ENCODE results near the gene PEX11B. TPM values are rescaled to one million over a fixed set of nuclear protein-coding genes. Genes with fewer than 3 reads are reported as not detected.

PEX11B gene
- polyA plus RNA-seq, 4 donors = 30.6 to 41.2 (median 33.5) TPM

DNA sequence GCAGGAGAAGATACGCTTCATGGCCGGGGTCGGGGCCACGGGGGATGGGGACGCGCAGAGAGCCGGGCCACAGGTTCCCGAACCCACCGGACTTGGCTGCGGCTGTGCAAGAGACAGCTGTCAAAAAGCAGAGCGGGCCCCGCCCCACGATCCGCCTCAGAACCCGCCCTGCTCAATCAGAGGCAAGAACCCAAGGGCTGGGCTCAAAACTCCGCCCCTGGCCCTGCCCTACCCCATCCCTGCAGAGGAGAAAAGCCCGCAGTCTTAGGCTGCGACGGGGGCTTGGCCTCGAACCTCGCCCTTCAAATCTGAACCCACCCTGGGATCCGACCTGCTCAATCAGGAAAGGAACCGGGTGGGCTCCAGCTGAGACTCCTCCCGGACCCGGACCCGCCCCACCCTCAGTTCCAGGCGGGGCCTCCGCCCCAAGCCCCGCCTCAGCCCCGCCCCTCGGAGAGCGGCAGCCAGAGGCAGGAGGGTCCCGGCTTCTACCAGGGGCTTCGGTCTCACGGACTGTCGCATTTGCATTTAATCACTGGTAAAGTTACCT lies 32.7 kb downstream of the PEX11B start, which contains the start of gene ANKRD35:
TSS of gene ANKRD35 (minus strand) at position 129 of the 550 bp plus-strand sequence. CDS start at position 21, 108 bp downstream.
- Histone ChIP-seq H3K27me3 (ENCODE audit: control insufficient read depth in 3 of 3, insufficient read depth in 3 of 3, low read length in 3 of 3) (peaks cover 0 to 22% (median 0%) of the 10 kb centered on the region in 3 donors), H3K4me1 (ENCODE audit: control insufficient read depth in 3 of 3, insufficient read depth in 2 of 3, low read depth in 1 of 3, low read length in 2 of 3) (peaks cover 0 to 3% (median 2%) of the 10 kb centered on the region in 3 donors), H3K4me3 (ENCODE audit: low read depth in 1 of 3, low read length in 3 of 3) (peak within 1 kb of the TSS; percentile 51 to 60 (median 52)), H3K36me3 (ENCODE audit: control insufficient read depth in 3 of 3, insufficient read depth in 2 of 3, low read depth in 1 of 3, low read length in 3 of 3) (no peaks in the 10 kb centered on the region), H3K9me3 (ENCODE audit: control insufficient read depth in 2 of 2, insufficient read depth in 1 of 2, low read depth in 1 of 2, low read length in 1 of 2) (no peaks in the 10 kb centered on the region), H3K27ac (ENCODE audit: low read depth in 1 of 3, low read length in 2 of 3) (no peak within 1 kb of the TSS)
- FAIRE-seq (no peak), DNase-seq (peak; percentile 84 to 88)
- 1 to 2% (median 1%) methylated on average over 34 to 36 of the region's 36 CpGs for WGBS, 3 donors

DNA sequence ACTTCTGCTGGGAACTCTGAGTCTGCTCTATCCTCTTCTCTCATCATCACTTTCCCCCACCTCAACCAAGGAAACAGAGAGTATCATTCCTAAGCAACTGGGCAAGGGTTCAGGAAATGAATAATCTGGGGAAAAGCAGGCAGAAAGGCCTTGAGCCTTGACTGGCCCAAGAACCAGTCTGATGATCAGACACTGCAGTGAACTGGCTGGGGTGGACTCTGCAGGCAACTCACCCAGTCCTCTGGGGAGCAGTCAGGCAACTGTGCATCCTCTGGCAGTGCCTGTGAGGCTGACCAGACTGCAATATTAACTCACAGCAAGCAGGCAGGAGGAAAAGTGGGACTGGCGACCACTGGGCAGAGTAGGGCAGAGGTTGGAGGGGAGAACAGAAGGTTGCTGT lies 33.8 kb downstream of the PEX11B start:
- H3K4me3 ChIP-seq (ENCODE audit: low read depth in 1 of 3, low read length in 3 of 3) = no peak overlapping the region
- H3K4me1 ChIP-seq (ENCODE audit: control insufficient read depth in 3 of 3, insufficient read depth in 2 of 3, low read depth in 1 of 3, low read length in 2 of 3) = peaks cover 0 to 3% (median 0%) of the 10 kb centered on the region in 3 donors
- no peaks in the 10 kb centered on the region for H3K36me3 ChIP-seq (ENCODE audit: control insufficient read depth in 3 of 3, insufficient read depth in 2 of 3, low read depth in 1 of 3, low read length in 3 of 3)
- H3K9me3 ChIP-seq (ENCODE audit: control insufficient read depth in 2 of 2, insufficient read depth in 1 of 2, low read depth in 1 of 2, low read length in 1 of 2) = no peaks in the 10 kb centered on the region
- DNase-seq (no peak), FAIRE-seq (no peak)
- H3K27ac ChIP-seq (ENCODE audit: low read depth in 1 of 3, low read length in 2 of 3) = no peak overlapping the region
- H3K27me3 ChIP-seq (ENCODE audit: control insufficient read depth in 3 of 3, insufficient read depth in 3 of 3, low read length in 3 of 3) = peaks cover 0 to 22% (median 0%) of the 10 kb centered on the region in 3 donors
- WGBS, 3 donors = 70 to 92% (median 86%) methylated on average over 1 of the region's 1 CpG

DNA sequence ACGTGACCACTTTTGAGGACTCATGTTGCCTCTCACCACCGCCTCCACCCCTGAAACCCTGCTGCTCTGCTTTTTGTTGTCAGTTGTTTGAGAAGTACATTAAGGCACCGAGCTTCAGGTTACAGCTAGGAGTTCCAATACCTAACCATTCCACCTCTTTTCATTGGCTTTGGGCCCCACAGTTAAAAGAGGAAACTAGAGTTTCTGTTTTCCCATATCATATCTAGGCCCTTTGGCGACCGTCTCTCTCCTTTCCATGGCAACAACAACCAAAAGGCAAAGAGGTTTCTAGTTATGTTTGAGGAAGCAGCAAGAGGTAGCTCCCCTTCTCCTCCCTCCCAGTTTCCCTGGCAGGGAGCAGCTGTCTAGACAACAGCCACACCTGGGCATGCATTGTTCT lies 38.7 kb downstream of the PEX11B start:
- no peak overlapping the region for H3K27ac ChIP-seq (ENCODE audit: low read depth in 1 of 3, low read length in 2 of 3)
- 47 to 60% (median 58%) methylated on average over 5 of the region's 5 CpGs for WGBS, 3 donors
- FAIRE-seq = no peak
- peaks cover 0 to 19% (median 0%) of the 10 kb centered on the region in 3 donors for H3K27me3 ChIP-seq (ENCODE audit: control insufficient read depth in 3 of 3, insufficient read depth in 3 of 3, low read length in 3 of 3)
- H3K9me3 ChIP-seq (ENCODE audit: control insufficient read depth in 2 of 2, insufficient read depth in 1 of 2, low read depth in 1 of 2, low read length in 1 of 2) = no peaks in the 10 kb centered on the region
- H3K36me3 ChIP-seq (ENCODE audit: control insufficient read depth in 3 of 3, insufficient read depth in 2 of 3, low read depth in 1 of 3, low read length in 3 of 3) = no peaks in the 10 kb centered on the region
- peaks cover 0 to 5% (median 0%) of the 10 kb centered on the region in 3 donors for H3K4me1 ChIP-seq (ENCODE audit: control insufficient read depth in 3 of 3, insufficient read depth in 2 of 3, low read depth in 1 of 3, low read length in 2 of 3)
- H3K4me3 ChIP-seq (ENCODE audit: low read depth in 1 of 3, low read length in 3 of 3) = no peak overlapping the region
- DNase-seq = no peak

DNA sequence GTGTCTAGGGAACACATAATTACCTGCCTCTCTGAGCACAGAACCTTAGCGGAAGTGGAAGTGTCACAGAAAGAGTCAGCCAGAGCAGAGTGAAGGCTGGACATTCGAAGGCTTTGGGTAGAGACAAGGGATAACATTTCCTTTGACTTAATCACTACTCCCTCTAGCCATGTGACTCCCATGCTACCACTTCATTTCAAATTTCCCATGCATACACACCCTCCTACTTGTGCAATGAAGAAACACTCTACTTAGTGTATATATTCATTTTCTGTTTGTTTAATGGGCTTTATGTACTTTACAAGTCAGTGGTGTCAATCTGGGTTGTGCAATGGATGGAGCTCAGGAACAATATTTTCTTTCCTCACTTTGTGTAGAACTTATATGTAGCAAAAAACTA lies 39.8 kb downstream of the PEX11B start:
- no peak for FAIRE-seq
- WGBS, 3 donors = 88 to 93% (median 89%) methylated on average over 2 of the region's 2 CpGs

DNA sequence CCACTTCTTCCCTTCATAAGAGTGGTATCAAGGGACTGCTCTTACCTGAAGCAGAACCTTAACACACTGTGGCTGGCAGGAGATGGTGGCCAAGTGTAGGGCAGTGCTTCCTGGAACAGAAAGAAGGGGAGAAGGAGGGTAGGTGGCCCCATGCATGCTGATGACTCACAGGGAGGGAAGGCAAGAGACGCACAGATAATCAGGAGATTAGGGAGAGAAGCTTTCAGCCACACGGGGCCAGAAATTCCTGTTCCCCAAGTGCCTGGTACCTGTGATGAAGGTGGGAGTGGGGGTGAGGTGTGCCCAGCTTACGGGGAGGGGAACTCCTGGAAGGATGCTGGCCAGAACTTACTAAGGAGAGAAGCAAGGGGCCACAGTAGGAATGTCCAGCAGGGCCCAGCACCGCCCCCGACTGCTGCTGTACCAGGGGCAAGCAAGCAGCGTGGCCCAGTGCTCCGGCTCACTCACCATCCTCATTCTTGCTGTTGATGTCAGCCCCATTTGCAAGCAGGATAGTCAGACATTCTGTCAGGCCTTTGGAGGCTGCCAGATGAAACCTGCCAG lies 40.5 kb downstream of the PEX11B start:
- no peak overlapping the region for H3K27ac ChIP-seq (ENCODE audit: low read depth in 1 of 3, low read length in 2 of 3)
- peaks cover 0 to 13% (median 0%) of the 10 kb centered on the region in 3 donors for H3K27me3 ChIP-seq (ENCODE audit: control insufficient read depth in 3 of 3, insufficient read depth in 3 of 3, low read length in 3 of 3)
- WGBS, 3 donors = 70 to 81% (median 71%) methylated on average over 7 of the region's 7 CpGs
- no peaks in the 10 kb centered on the region for H3K36me3 ChIP-seq (ENCODE audit: control insufficient read depth in 3 of 3, insufficient read depth in 2 of 3, low read depth in 1 of 3, low read length in 3 of 3)
- FAIRE-seq = no peak
- H3K9me3 ChIP-seq (ENCODE audit: control insufficient read depth in 2 of 2, insufficient read depth in 1 of 2, low read depth in 1 of 2, low read length in 1 of 2) = no peaks in the 10 kb centered on the region
- no peak overlapping the region for H3K4me3 ChIP-seq (ENCODE audit: low read depth in 1 of 3, low read length in 3 of 3)
- H3K4me1 ChIP-seq (ENCODE audit: control insufficient read depth in 3 of 3, insufficient read depth in 2 of 3, low read depth in 1 of 3, low read length in 2 of 3) = peaks cover 0 to 5% (median 0%) of the 10 kb centered on the region in 3 donors
- DNase-seq = no peak

More for the DNA sequence above, 39.8 kb downstream of the PEX11B start:
- DNase-seq = no peak
- H3K4me3 ChIP-seq (ENCODE audit: low read depth in 1 of 3, low read length in 3 of 3) = no peak overlapping the region
- peaks cover 0 to 5% (median 0%) of the 10 kb centered on the region in 3 donors for H3K4me1 ChIP-seq (ENCODE audit: control insufficient read depth in 3 of 3, insufficient read depth in 2 of 3, low read depth in 1 of 3, low read length in 2 of 3)
- no peak overlapping the region for H3K27ac ChIP-seq (ENCODE audit: low read depth in 1 of 3, low read length in 2 of 3)
- no peaks in the 10 kb centered on the region for H3K9me3 ChIP-seq (ENCODE audit: control insufficient read depth in 2 of 2, insufficient read depth in 1 of 2, low read depth in 1 of 2, low read length in 1 of 2)
- H3K36me3 ChIP-seq (ENCODE audit: control insufficient read depth in 3 of 3, insufficient read depth in 2 of 3, low read depth in 1 of 3, low read length in 3 of 3) = no peaks in the 10 kb centered on the region
- H3K27me3 ChIP-seq (ENCODE audit: control insufficient read depth in 3 of 3, insufficient read depth in 3 of 3, low read length in 3 of 3) = peaks cover 0 to 11% (median 0%) of the 10 kb centered on the region in 3 donors

DNA sequence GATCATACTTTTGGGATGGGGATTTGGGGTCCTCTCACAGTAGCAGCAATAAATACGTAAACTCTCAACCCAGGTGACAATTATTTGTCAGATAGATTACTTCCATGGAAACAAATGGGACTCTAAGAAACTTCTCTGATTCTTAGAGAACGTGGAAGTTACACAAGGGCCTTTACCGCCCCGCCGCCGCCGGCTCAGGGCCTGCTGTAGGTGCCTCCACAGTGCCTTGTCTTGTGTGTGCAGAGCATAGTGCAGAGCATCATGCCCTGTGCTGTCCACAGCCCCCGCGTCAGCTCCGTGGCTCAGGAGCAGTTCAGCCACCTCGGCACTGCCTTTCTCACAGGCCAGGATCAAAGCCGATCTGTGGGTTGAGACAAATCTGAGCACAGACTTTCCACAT lies 43.9 kb downstream of the PEX11B start:
- Histone ChIP-seq H3K36me3 (ENCODE audit: control insufficient read depth in 3 of 3, insufficient read depth in 2 of 3, low read depth in 1 of 3, low read length in 3 of 3) (no peaks in the 10 kb centered on the region), H3K27ac (ENCODE audit: low read depth in 1 of 3, low read length in 2 of 3) (no peak overlapping the region), H3K9me3 (ENCODE audit: control insufficient read depth in 2 of 2, insufficient read depth in 1 of 2, low read depth in 1 of 2, low read length in 1 of 2) (no peaks in the 10 kb centered on the region), H3K27me3 (ENCODE audit: control insufficient read depth in 3 of 3, insufficient read depth in 3 of 3, low read length in 3 of 3) (peaks cover 0 to 31% (median 0%) of the 10 kb centered on the region in 3 donors), H3K4me1 (ENCODE audit: control insufficient read depth in 3 of 3, insufficient read depth in 2 of 3, low read depth in 1 of 3, low read length in 2 of 3) (peaks cover 0 to 5% (median 0%) of the 10 kb centered on the region in 3 donors), H3K4me3 (ENCODE audit: low read depth in 1 of 3, low read length in 3 of 3) (no peak overlapping the region)
- FAIRE-seq (no peak), DNase-seq (no peak)
- 91 to 95% (median 95%) methylated on average over 12 of the region's 12 CpGs for WGBS, 3 donors

DNA sequence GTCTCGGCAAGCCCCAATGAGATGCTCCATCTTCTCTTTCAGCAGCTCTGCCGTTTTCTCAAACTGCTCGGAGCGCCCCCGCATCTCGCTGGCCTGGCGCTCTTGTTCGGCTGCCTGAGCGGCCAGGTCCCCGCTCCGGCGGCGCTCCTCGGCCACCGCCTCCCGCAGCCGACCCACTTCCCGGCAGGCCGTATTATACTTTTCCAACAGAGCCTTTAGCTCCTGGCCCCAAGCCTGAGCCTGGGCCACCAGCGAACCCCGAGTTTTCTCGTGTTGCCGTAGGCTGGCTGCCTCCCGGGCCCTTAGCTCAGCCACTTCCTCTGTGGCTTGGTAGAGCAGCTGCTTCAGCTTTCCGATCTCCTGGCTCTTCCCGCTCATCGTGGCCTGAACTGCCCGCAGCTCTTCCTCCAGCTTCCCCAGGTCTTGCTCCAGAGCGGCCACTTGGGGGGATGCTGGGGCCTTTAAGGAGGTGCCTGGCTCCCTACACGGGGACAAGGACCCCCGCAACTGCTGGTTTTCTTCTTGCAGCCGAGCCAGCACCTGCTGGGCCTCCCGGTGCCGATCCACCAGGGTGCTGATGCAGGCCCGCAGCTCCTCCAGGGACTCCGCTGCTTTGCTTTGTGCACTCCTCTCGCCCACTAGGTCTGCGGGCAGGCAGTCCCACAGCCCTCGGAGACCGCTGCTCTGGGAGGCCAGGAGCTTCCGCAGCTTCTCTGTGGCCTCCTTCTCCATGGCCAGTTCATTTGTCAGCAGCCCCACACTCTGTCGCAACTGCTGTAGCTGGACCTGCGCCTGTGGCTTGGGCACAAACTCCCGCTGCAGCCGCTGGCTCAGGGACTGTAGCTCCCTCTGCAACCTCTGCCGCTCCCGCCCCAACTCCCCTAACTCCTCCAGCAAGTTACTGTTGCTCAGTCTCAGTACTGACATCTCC lies 46.3 kb downstream of the PEX11B start:
- DNase-seq (peak; percentile 33 to 51), FAIRE-seq (no peak)
- WGBS, 3 donors = 26 to 37% (median 36%) methylated on average over 47 of the region's 47 CpGs

DNA sequence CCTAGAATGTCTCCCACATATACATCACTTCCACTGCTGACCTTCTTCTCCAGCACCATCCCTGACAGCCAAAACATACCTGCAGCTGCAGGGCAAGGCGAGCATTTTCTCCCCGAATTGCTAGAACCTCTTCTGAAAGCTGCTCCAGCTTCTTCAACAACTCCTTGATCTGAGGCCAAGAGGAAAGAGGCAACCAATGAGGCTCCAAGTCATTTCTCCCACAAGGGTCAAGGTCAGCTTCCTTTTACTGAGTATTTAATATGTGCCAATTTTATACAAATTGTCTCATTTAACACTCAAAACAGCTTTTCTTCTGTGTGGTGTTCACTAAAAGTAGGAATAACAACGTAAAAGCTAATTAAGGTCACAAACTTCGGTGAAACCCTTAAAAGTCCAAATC lies 50.3 kb downstream of the PEX11B start:
- FAIRE-seq = no peak
- WGBS, 3 donors = 77 to 83% (median 79%) methylated on average over 4 of the region's 4 CpGs
- no peaks in the 10 kb centered on the region for H3K36me3 ChIP-seq (ENCODE audit: control insufficient read depth in 3 of 3, insufficient read depth in 2 of 3, low read depth in 1 of 3, low read length in 3 of 3)

More for the DNA sequence above, 46.3 kb downstream of the PEX11B start:
- H3K36me3 ChIP-seq (ENCODE audit: control insufficient read depth in 3 of 3, insufficient read depth in 2 of 3, low read depth in 1 of 3, low read length in 3 of 3) = no peaks in the 10 kb centered on the region
- no peaks in the 10 kb centered on the region for H3K4me1 ChIP-seq (ENCODE audit: control insufficient read depth in 3 of 3, insufficient read depth in 2 of 3, low read depth in 1 of 3, low read length in 2 of 3)
- H3K9me3 ChIP-seq (ENCODE audit: control insufficient read depth in 2 of 2, insufficient read depth in 1 of 2, low read depth in 1 of 2, low read length in 1 of 2) = no peaks in the 10 kb centered on the region
- H3K4me3 ChIP-seq (ENCODE audit: low read depth in 1 of 3, low read length in 3 of 3) = peak overlapping the region in 2 of 3 donors; percentile 39 to 41
- peak overlapping the region in 2 of 3 donors; percentile 71 to 73 for H3K27ac ChIP-seq (ENCODE audit: low read depth in 1 of 3, low read length in 2 of 3)
- H3K27me3 ChIP-seq (ENCODE audit: control insufficient read depth in 3 of 3, insufficient read depth in 3 of 3, low read length in 3 of 3) = peaks cover 0 to 38% (median 0%) of the 10 kb centered on the region in 3 donors

More for the DNA sequence above, 50.3 kb downstream of the PEX11B start:
- Histone ChIP-seq H3K4me1 (ENCODE audit: control insufficient read depth in 3 of 3, insufficient read depth in 2 of 3, low read depth in 1 of 3, low read length in 2 of 3) (no peaks in the 10 kb centered on the region), H3K4me3 (ENCODE audit: low read depth in 1 of 3, low read length in 3 of 3) (no peak overlapping the region), H3K27me3 (ENCODE audit: control insufficient read depth in 3 of 3, insufficient read depth in 3 of 3, low read length in 3 of 3) (peaks cover 0 to 31% (median 0%) of the 10 kb centered on the region in 3 donors), H3K27ac (ENCODE audit: low read depth in 1 of 3, low read length in 2 of 3) (no peak overlapping the region), H3K9me3 (ENCODE audit: control insufficient read depth in 2 of 2, insufficient read depth in 1 of 2, low read depth in 1 of 2, low read length in 1 of 2) (no peaks in the 10 kb centered on the region)
- no peak for DNase-seq

Data from small intestine (tissue), 7 donors.